HEK293 (cell line): ENCODE data around the gene CCDC50.

ENCODE experiments used
- CTCF ChIA-PET: fragments of 350-600 bp; formaldehyde crosslinking; extraction: SDS; loops from one replicate; lab custom pipeline; 2021; ENCODE audit warnings: antibody characterized with exemption; lab: Yijun Ruan, JAX
- POLR2A ChIA-PET: fragments of 300-600 bp; formaldehyde crosslinking; extraction: SDS; loops from one replicate; lab custom pipeline; 2020; ENCODE audit warnings: antibody characterized with exemption, inconsistent platforms; lab: Yijun Ruan, JAX
- H3K27ac ChIP-seq: fragments of 200-500 bp; sonication (Bioruptor generic); 2 replicates; pipeline ENCODE4 v1.5.1; 2014; ENCODE audit warnings: low read depth, low read length, control low read depth, inconsistent platforms; ENCODE audit errors: extremely low read depth
- H3K36me3 ChIP-seq, 2 experiments: fragments of 200-500 bp in 1 of 2; sonication (Bioruptor generic) in 1 of 2; 1 replicate in 1 of 2; 2 replicates in 1 of 2; pipeline ENCODE4 v1.5.1; 2014 to 2017; ENCODE audit warnings: inconsistent platforms in 2 of 2, low read length in 2 of 2; ENCODE audit not compliant: control insufficient read depth in 2 of 2, insufficient read depth in 1 of 2
- H3K4me1 ChIP-seq: fragments of 200-500 bp; sonication (Bioruptor generic); 2 replicates; pipeline ENCODE4 v1.5.1; 2014; ENCODE audit warnings: mild to moderate bottlenecking, low read length, inconsistent platforms; ENCODE audit not compliant: control insufficient read depth, insufficient read depth
- H3K4me3 ChIP-seq: 2 replicates; pipeline ENCODE4 v1.5.1; 2011; ENCODE audit warnings: low read depth, mild to moderate bottlenecking, control low read depth, low read length, moderate library complexity
- H3K9me3 ChIP-seq: fragments of 200-500 bp; sonication (Bioruptor generic); 2 replicates; pipeline ENCODE4 v1.5.1; 2014; ENCODE audit warnings: low read depth, low read length, inconsistent platforms; ENCODE audit not compliant: control insufficient read depth, insufficient read depth
- GLI4 ChIP-seq: fragments of 450-650 bp; formaldehyde crosslinking; IDR thresholded peaks from 2 replicates; pipeline ENCODE4 v1.5.1; 2016; ENCODE audit warnings: missing biosample characterization, missing genetic modification characterization
- IKZF3 ChIP-seq: fragments of 450-650 bp; IDR thresholded peaks from 2 replicates; pipeline ENCODE4 v1.5.0; 2018; ENCODE audit warnings: missing biosample characterization, mild to moderate bottlenecking, missing genetic modification characterization, moderate library complexity
- KLF1 ChIP-seq: fragments of 450-650 bp; formaldehyde crosslinking; IDR thresholded peaks from 2 replicates; pipeline ENCODE4 v1.5.1; 2016; ENCODE audit warnings: missing biosample characterization, missing genetic modification characterization
- KLF9 ChIP-seq: fragments of 450-650 bp; formaldehyde crosslinking; IDR thresholded peaks from 2 replicates; pipeline ENCODE4 v1.5.1; 2016; ENCODE audit warnings: missing biosample characterization, missing genetic modification characterization, low read depth
- OSR2 ChIP-seq: fragments of 450-650 bp; formaldehyde crosslinking; IDR thresholded peaks from 2 replicates; pipeline ENCODE4 v1.5.1; 2016; ENCODE audit warnings: missing biosample characterization, missing genetic modification characterization
- TRIM28 ChIP-seq: IDR thresholded peaks from 2 replicates; pipeline ENCODE4 v1.6.1; 2011; ENCODE audit warnings: low read length, control low read depth, borderline replicate concordance
- WT1 ChIP-seq: fragments of 450-650 bp; formaldehyde crosslinking; IDR thresholded peaks from 2 replicates; pipeline ENCODE4 v1.5.1; 2016; ENCODE audit warnings: missing biosample characterization, missing genetic modification characterization
- YY2 ChIP-seq: fragments of 450-650 bp; formaldehyde crosslinking; IDR thresholded peaks from 2 replicates; pipeline ENCODE4 v1.5.1; 2016; ENCODE audit warnings: missing biosample characterization, missing genetic modification characterization
- ZEB2 ChIP-seq: fragments of 450-650 bp; formaldehyde crosslinking; IDR thresholded peaks from 2 replicates; pipeline ENCODE4 v1.5.1; 2016; ENCODE audit warnings: missing biosample characterization, missing genetic modification characterization
- ZFP41 ChIP-seq: fragments of 450-650 bp; formaldehyde crosslinking; IDR thresholded peaks from 2 replicates; pipeline ENCODE4 v1.5.1; 2016; ENCODE audit warnings: missing biosample characterization, missing genetic modification characterization, borderline replicate concordance
- ZNF114 ChIP-seq: fragments of 450-650 bp; formaldehyde crosslinking; IDR thresholded peaks from 2 replicates; pipeline ENCODE4 v1.5.0; 2017; ENCODE audit warnings: missing biosample characterization, missing genetic modification characterization
- ZNF138 ChIP-seq: fragments of 450-650 bp; formaldehyde crosslinking; IDR thresholded peaks from 2 replicates; pipeline ENCODE4 v1.5.1; 2016; ENCODE audit warnings: missing biosample characterization, missing genetic modification characterization, borderline replicate concordance
- ZNF155 ChIP-seq: fragments of 450-650 bp; formaldehyde crosslinking; IDR thresholded peaks from 2 replicates; pipeline ENCODE4 v1.5.1; 2016; ENCODE audit warnings: missing biosample characterization, missing genetic modification characterization
- ZNF175 ChIP-seq: fragments of 450-650 bp; formaldehyde crosslinking; IDR thresholded peaks from 2 replicates; pipeline ENCODE4 v1.5.1; 2016; ENCODE audit warnings: missing biosample characterization, missing genetic modification characterization
- ZNF184 ChIP-seq: fragments of 450-650 bp; IDR thresholded peaks from 2 replicates; pipeline ENCODE4 v1.5.1; 2018; ENCODE audit warnings: missing biosample characterization, mild to moderate bottlenecking, missing genetic modification characterization
- ZNF19 ChIP-seq: fragments of 450-650 bp; formaldehyde crosslinking; IDR thresholded peaks from 2 replicates; pipeline ENCODE4; 2016; ENCODE audit warnings: missing biosample characterization, missing genetic modification characterization, low read depth
- ZNF221 ChIP-seq: fragments of 450-650 bp; formaldehyde crosslinking; IDR thresholded peaks from 2 replicates; pipeline ENCODE4 v1.5.1; 2017; ENCODE audit warnings: missing biosample characterization, missing genetic modification characterization, borderline replicate concordance
- ZNF335 ChIP-seq: fragments of 450-650 bp; formaldehyde crosslinking; conservative IDR thresholded peaks from 2 replicates; pipeline ENCODE4 v1.5.1; 2016; ENCODE audit warnings: missing biosample characterization, missing genetic modification characterization
- ZNF416 ChIP-seq: fragments of 450-650 bp; formaldehyde crosslinking; IDR thresholded peaks from 2 replicates; pipeline ENCODE4 v1.5.1; 2016; ENCODE audit warnings: missing biosample characterization, missing genetic modification characterization
- ZNF426 ChIP-seq: fragments of 450-650 bp; formaldehyde crosslinking; IDR thresholded peaks from 2 replicates; pipeline ENCODE4 v1.5.1; 2017; ENCODE audit warnings: missing biosample characterization, missing genetic modification characterization, mild to moderate bottlenecking, inconsistent platforms, moderate library complexity
- ZNF514 ChIP-seq: fragments of 450-650 bp; formaldehyde crosslinking; IDR thresholded peaks from 2 replicates; pipeline ENCODE4 v1.5.1; 2016; ENCODE audit warnings: missing biosample characterization, missing genetic modification characterization
- ZNF571 ChIP-seq: fragments of 450-650 bp; formaldehyde crosslinking; IDR thresholded peaks from 2 replicates; pipeline ENCODE4 v1.5.0; 2017; ENCODE audit warnings: missing biosample characterization, missing genetic modification characterization
- ZNF747 ChIP-seq: fragments of 450-650 bp; formaldehyde crosslinking; IDR thresholded peaks from 2 replicates; pipeline ENCODE4 v1.5.1; 2016; ENCODE audit warnings: missing biosample characterization, missing genetic modification characterization
- ZNF777 ChIP-seq: fragments of 450-650 bp; formaldehyde crosslinking; IDR thresholded peaks from 2 replicates; pipeline ENCODE4 v1.5.1; 2017; ENCODE audit warnings: missing biosample characterization, missing genetic modification characterization, borderline replicate concordance
- ZNF830 ChIP-seq: fragments of 450-650 bp; IDR thresholded peaks from 2 replicates; pipeline ENCODE4 v1.5.0; 2018; ENCODE audit warnings: missing biosample characterization, missing genetic modification characterization, low read depth, mild to moderate bottlenecking, moderate library complexity
- ZSCAN23 ChIP-seq: fragments of 450-650 bp; formaldehyde crosslinking; IDR thresholded peaks from 2 replicates; pipeline ENCODE4 v1.5.1; 2016; ENCODE audit warnings: missing biosample characterization, missing genetic modification characterization
- ZXDB ChIP-seq: fragments of 450-650 bp; formaldehyde crosslinking; IDR thresholded peaks from 2 replicates; pipeline ENCODE4 v1.5.1; 2016; ENCODE audit warnings: missing biosample characterization, missing genetic modification characterization
- TF ChIP-seq, protein P1 (sequence below): fragments of 450-650 bp; formaldehyde crosslinking; IDR thresholded peaks from 2 replicates; pipeline ENCODE4 v1.5.1; 2016; ENCODE audit warnings: missing biosample characterization, missing genetic modification characterization
- TF ChIP-seq, protein P2 (sequence below): fragments of 450-650 bp; formaldehyde crosslinking; IDR thresholded peaks from 2 replicates; pipeline ENCODE4 v1.5.1; 2016; ENCODE audit warnings: missing biosample characterization, missing genetic modification characterization

Gene CCDC50

DNA sequence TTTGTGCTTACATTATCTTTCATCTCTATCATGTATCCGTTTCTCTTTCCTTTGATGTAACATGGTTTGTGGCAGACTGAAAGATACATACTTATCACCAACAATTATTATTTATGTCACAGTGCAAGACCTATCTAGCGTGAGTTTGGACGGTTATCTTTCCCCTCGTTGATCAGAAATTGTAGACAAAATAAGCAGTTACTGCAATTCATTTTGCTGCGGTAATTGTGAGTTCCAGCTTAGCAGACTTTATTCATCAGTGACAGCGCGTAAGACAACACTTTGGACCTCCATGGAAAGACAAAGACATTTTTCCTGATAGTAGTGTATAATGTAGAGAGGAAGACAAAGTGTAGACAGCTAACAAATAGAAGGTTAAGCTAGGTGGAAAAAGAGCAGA, 52.1 kb downstream of the CCDC50 start:
- Histone ChIP-seq H3K4me1 (peaks cover 10% of the 10 kb centered on the region), H3K27ac (no peak overlapping the region), H3K4me3 (no peak overlapping the region), H3K9me3 (no peaks in the 10 kb centered on the region), H3K36me3 (peaks cover 0 to 52% of the 10 kb centered on the region in 2 experiments)
- ChIA-PET POLR2A (no interaction called here), CTCF (no interaction called here)
- TF ChIP-seq GLI4 (tag by site-specific recombination) (no peak), ZNF747 (tag by site-specific recombination) (no peak), YY2 (tag by site-specific recombination) (no peak), ZNF155 (tag by site-specific recombination) (no peak), KLF9 (tag by site-specific recombination) (no peak), ZNF335 (tag by site-specific recombination) (no peak), ZSCAN23 (tag by site-specific recombination) (no peak), ZNF114 (tag by site-specific recombination) (no peak)
- TF ChIP-seq, protein P1, sequence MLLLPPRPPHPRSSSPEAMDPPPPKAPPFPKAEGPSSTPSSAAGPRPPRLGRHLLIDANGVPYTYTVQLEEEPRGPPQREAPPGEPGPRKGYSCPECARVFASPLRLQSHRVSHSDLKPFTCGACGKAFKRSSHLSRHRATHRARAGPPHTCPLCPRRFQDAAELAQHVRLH (tag by site-specific recombination), result no peak

DNA sequence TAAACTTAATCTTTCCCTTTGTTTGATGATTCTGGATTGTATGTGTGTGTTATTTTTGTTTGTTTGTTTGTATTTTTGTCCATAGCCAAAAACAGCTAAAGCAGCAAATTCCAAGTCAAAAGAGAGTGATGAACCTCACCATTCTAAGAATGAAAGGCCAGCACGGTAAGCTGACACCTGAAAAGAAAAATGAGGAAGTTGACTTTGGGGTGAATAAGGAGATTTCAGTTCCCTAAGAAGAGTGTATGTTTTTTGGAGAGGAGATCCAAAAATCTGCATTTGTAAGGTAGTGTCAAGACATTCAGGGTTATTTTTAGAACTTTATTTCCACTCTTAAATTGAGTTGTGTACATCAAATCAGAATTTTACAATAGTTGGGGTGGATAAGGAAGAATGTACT, 53.5 kb downstream of the CCDC50 start:
- Histone ChIP-seq H3K9me3 (no peaks in the 10 kb centered on the region), H3K4me3 (no peak overlapping the region), H3K36me3 (peaks cover 0 to 56% of the 10 kb centered on the region in 2 experiments), H3K27ac (no peak overlapping the region), H3K4me1 (peaks cover 3% of the 10 kb centered on the region; the same call in 1 of the 2 replicates)
- POLR2A ChIA-PET, result no interaction called here
- TF ChIP-seq ZNF514 (tag by site-specific recombination) (no peak), ZNF416 (tag by site-specific recombination) (no peak), ZNF175 (tag by site-specific recombination) (no peak), ZNF571 (no peak), ZNF138 (tag by site-specific recombination) (no peak), IKZF3 (tag by site-specific recombination) (no peak), WT1 (tag by site-specific recombination) (no peak), ZFP41 (no peak), ZNF777 (tag by site-specific recombination) (no peak), ZXDB (tag by site-specific recombination) (no peak), ZNF830 (tag by site-specific recombination) (no peak), ZNF426 (no peak), ZEB2 (no peak), ZNF221 (tag by site-specific recombination) (no peak), TRIM28 (no peak), ZNF19 (no peak), ZNF184 (tag by site-specific recombination) (no peak), OSR2 (tag by site-specific recombination) (no peak), KLF1 (no peak)
- TF ChIP-seq, protein P2, sequence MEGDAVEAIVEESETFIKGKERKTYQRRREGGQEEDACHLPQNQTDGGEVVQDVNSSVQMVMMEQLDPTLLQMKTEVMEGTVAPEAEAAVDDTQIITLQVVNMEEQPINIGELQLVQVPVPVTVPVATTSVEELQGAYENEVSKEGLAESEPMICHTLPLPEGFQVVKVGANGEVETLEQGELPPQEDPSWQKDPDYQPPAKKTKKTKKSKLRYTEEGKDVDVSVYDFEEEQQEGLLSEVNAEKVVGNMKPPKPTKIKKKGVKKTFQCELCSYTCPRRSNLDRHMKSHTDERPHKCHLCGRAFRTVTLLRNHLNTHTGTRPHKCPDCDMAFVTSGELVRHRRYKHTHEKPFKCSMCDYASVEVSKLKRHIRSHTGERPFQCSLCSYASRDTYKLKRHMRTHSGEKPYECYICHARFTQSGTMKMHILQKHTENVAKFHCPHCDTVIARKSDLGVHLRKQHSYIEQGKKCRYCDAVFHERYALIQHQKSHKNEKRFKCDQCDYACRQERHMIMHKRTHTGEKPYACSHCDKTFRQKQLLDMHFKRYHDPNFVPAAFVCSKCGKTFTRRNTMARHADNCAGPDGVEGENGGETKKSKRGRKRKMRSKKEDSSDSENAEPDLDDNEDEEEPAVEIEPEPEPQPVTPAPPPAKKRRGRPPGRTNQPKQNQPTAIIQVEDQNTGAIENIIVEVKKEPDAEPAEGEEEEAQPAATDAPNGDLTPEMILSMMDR (tag by site-specific recombination), result no peak
- CTCF ChIA-PET, result interaction anchor here (1.2 kb wide), 1 partner anchor 149 kb away, joined by 4 read pairs; no protein-coding TSS in a partner anchor
